Stomach (tissue), 4 donors: ENCODE measurements around the gene GPR139.

Experiments used
- CTCF ChIP-seq, 7 experiments: fragments of 450-650 bp in 4 of 7; fragments of 200-600 bp in 3 of 7; sonication (generic) in 3 of 7; IDR thresholded peaks; one replicate each; pipeline ENCODE4 v1.5.1; 2016 to 2019; ENCODE audit warnings: antibody characterized with exemption in 7 of 7, control low read depth in 2 of 7, mild to moderate bottlenecking in 1 of 7
- EP300 ChIP-seq: sonication (generic); formaldehyde crosslinking; IDR thresholded peaks from one replicate; pipeline ENCODE4 v1.6.1; 2017; ENCODE audit warnings: antibody characterized with exemption
- POLR2A ChIP-seq, 4 donors: fragments of 450-650 bp; IDR thresholded peaks; one replicate each; pipeline ENCODE4 v1.6.1; 2016; ENCODE audit warnings: antibody characterized with exemption in 4 of 4, control low read depth in 2 of 4, mild to moderate bottlenecking in 1 of 4, moderate library complexity in 1 of 4

GRCh38 chr16:20079106-20079505 is 5.4 kb upstream of the GPR139 start:
- no peak for TF ChIP-seq CTCF (IDR thresholded peaks at IDR 0.05)
- TF ChIP-seq POLR2A (IDR thresholded peaks at IDR 0.05): no peak
- no peak for TF ChIP-seq EP300
